Measurements from ENCODE around the gene PGLYRP2. TPM values are rescaled to one million over a fixed set of nuclear protein-coding genes. Genes with fewer than 3 reads are reported as not detected.

The PGLYRP2 gene
- total and polyA plus RNA-seq, 9 of the 15 experiments (the other 6 are each of a cell fraction or from before 2014, with no cell fraction given) = not detected

- TF ChIP-seq NELFE (IDR thresholded peaks at IDR 0.05; ENCODE audit: insufficient read depth, insufficient read length) (no peak), ZBTB7A (IDR thresholded peaks at IDR 0.05; ENCODE audit: borderline replicate concordance, control insufficient read depth, low read depth, low read length) (peak; percentile 88), TEAD4 (IDR thresholded peaks at IDR 0.05; ENCODE audit: low read length) (no peak), TEAD4 (CRISPR knock-in tag; IDR thresholded peaks at IDR 0.05; ENCODE audit: borderline replicate concordance) (no peak), ZNF655 (CRISPR knock-in tag; IDR thresholded peaks at IDR 0.05) (no peak)
Observed at GRCh38 chr19:15448778-15449619, 30.3 kb downstream of the PGLYRP2 start (continued).

- Histone ChIP-seq H3K4me1 (replicated peaks in 1 of 2; ENCODE audit: control insufficient read depth in 2 of 2, insufficient read depth in 2 of 2, low read length in 2 of 2) (peaks cover 29 to 41% of the 10 kb centered on the region in 2 experiments), H2AFZ (ENCODE audit: low read depth, low read length) (no peak overlapping the region), H3K9ac (ENCODE audit: insufficient read depth in 1 of 2, low read depth in 2 of 2, low read length in 2 of 2) (no peak overlapping the region), H3K27ac (ENCODE audit: extremely low read depth, low read depth, low read length) (no peak overlapping the region), H3K9me3 (replicated peaks; ENCODE audit: control insufficient read depth, insufficient read depth, low read depth, low read length) (no peaks in the 10 kb centered on the region), H3K9me1 (ENCODE audit: control insufficient read depth, insufficient read depth, low read length) (no peaks in the 10 kb centered on the region), H4K20me1 (replicated peaks; ENCODE audit: control insufficient read depth, insufficient read depth, low read length) (peaks cover 2% of the 10 kb centered on the region; the same call in 1 of the 2 replicates), H3K27me3 (ENCODE audit: control insufficient read depth in 2 of 2, insufficient read depth in 2 of 2, low read length in 2 of 2) (peaks cover 5 to 45% of the 10 kb centered on the region in 2 experiments; a peak in 3 of 5 replicates), H3K4me2 (ENCODE audit: insufficient read depth, low read length) (no peak overlapping the region), H3K79me2 (ENCODE audit: control insufficient read depth, insufficient read depth, low read length) (no peaks in the 10 kb centered on the region), H3K4me3 (no peak overlapping the region), H3K36me3 (ENCODE audit: control insufficient read depth, insufficient read depth, low read length) (no peaks in the 10 kb centered on the region)
- WGBS (ENCODE audit: insufficient coverage, low coverage, missing lambda C conversion rate) = 7% methylated on average over 13 of the region's 17 CpGs
- in situ Hi-C loops (cut with MboI) (no loop called here), intact Hi-C loops (cut with micrococcal nuclease) (no loop called here)
- FAIRE-seq = no peak
- POLR2A ChIA-PET = no interaction called here
- DNase-seq (ENCODE audit: extremely low read depth in 1 of 4, low spot score in 3 of 4) = peak in 1 of 4 experiments; percentile 19
- TF ChIP-seq MEF2A (IDR thresholded peaks at IDR 0.05; ENCODE audit: control insufficient read depth, low read depth, low read length) (no peak), PRPF4 (IDR thresholded peaks at IDR 0.05; ENCODE audit: insufficient read depth, low read depth, low read length, poor library complexity, severe bottlenecking) (no peak), NFIC (IDR thresholded peaks at IDR 0.05) (peak; percentile 86), BCOR (IDR thresholded peaks at IDR 0.05) (peak; percentile 99), MCM5 (IDR thresholded peaks at IDR 0.05; ENCODE audit: low read depth) (no peak), NELFE (IDR thresholded peaks at IDR 0.05; ENCODE audit: insufficient read depth, insufficient read length) (no peak)
- no peak for ATAC-seq
- CTCF ChIA-PET (ENCODE audit: low intra/inter-chr PET ratio) = no interaction called here
- BruUV-seq (replicated peaks) = no TSS peak
Observed at GRCh38 chr19:15448044-15448777, 31.1 kb downstream of the PGLYRP2 start.
